ENCODE results near the gene GUK1. TPM values are rescaled to one million over a fixed set of nuclear protein-coding genes. Genes with fewer than 3 reads are reported as not detected.
A peak's percentile ranks its signal among the peaks of the same experiment; 100 is the strongest.

The GUK1 gene
- total RNA-seq, 4 donors from 2014 or later: 359 to 470 (median 422) TPM

DNA sequence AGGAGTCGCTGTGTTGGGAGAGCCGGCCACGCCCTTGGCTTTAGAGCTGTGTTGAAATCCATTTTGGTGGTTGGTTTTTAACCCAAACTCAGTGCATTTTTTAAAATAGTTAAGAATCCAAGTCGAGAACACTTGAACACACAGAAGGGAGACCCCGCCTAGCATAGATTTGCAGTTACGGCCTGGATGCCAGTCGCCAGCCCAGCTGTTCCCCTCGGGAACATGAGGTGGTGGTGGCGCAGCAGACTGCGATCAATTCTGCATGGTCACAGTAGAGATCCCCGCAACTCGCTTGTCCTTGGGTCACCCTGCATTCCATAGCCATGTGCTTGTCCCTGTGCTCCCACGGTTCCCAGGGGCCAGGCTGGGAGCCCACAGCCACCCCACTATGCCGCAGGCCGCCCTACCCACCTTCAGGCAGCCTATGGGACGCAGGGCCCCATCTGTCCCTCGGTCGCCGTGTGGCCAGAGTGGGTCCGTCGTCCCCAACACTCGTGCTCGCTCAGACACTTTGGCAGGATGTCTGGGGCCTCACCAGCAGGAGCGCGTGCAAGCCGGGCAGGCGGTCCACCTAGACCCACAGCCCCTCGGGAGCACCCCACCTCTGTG, 41.7 kb upstream of the GUK1 start:
- intact Hi-C loops (cut with DNase I; ENCODE audit: low total_unique reads): no loop called here
- DNase-seq (ENCODE audit: low spot score in 2 of 2): peak in 1 of 2 donors; percentile 59
- H3K4me3 ChIP-seq (ENCODE audit: low read depth, poor library complexity, severe bottlenecking): no peak overlapping the region
- TF ChIP-seq POLR2A (IDR thresholded peaks at IDR 0.05): no peak
- 89 to 90% methylated on average over 28 of the region's 28 CpGs for WGBS, 2 donors

- intact Hi-C loops (cut with DNase I; ENCODE audit: low total_unique reads): no loop called here
- WGBS, 2 donors: 52 to 82% methylated on average over 4 of the region's 4 CpGs
Observed at GRCh38 chr1:228099331-228099732, 40.7 kb upstream of the GUK1 start.

DNA sequence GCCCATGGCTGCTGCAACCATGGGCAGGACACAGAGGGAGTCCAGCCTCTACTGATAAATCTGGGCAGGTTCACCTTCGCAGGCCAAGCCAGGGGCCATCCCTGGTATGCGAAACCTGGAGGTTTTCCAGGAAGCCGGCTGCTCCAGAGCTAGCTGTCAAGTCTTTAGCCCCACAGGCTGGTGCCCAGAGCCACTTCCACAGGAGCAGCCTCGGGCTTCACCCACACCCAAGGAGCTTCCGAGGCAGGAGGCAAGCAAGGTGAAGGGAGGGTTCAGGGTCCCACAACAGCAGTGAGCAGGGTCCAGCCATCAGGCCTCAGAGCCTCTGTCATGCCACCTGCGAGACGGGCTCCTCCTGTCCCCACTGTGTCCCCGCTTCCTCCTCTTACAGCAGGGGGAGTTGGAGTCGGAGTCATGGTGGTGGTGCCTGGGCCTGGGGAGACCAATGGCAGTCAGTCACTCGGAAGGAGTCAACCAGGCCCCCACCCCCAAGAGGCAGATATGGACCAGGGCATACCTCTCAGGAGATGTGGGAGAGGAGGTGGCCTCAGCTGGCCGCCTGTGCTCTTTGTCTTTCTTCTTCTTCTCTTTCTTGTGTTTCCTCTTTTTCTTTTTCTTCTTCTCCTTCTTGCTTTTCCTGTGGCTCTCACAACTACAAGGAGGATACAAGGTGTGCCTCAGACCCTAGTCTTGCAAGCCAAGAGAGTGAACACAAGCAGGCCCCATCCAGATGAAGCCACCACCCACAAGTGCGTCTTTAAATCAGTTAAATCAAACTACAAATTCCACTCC, 39.1 kb upstream of the GUK1 start:
- intact Hi-C loops (cut with DNase I; ENCODE audit: low total_unique reads): no loop called here
- DNase-seq (ENCODE audit: low spot score in 2 of 2): peak; percentile 13 to 83

More at GRCh38 chr1:228099331-228099732, 40.7 kb upstream of the GUK1 start:
- DNase-seq (ENCODE audit: low spot score in 2 of 2): peak in 1 of 2 donors; percentile 82
- TF ChIP-seq, protein P1, sequence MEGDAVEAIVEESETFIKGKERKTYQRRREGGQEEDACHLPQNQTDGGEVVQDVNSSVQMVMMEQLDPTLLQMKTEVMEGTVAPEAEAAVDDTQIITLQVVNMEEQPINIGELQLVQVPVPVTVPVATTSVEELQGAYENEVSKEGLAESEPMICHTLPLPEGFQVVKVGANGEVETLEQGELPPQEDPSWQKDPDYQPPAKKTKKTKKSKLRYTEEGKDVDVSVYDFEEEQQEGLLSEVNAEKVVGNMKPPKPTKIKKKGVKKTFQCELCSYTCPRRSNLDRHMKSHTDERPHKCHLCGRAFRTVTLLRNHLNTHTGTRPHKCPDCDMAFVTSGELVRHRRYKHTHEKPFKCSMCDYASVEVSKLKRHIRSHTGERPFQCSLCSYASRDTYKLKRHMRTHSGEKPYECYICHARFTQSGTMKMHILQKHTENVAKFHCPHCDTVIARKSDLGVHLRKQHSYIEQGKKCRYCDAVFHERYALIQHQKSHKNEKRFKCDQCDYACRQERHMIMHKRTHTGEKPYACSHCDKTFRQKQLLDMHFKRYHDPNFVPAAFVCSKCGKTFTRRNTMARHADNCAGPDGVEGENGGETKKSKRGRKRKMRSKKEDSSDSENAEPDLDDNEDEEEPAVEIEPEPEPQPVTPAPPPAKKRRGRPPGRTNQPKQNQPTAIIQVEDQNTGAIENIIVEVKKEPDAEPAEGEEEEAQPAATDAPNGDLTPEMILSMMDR (IDR thresholded peaks at IDR 0.05): no peak
- TF ChIP-seq POLR2A (IDR thresholded peaks at IDR 0.05): no peak
- H3K4me3 ChIP-seq (ENCODE audit: low read depth, poor library complexity, severe bottlenecking): no peak overlapping the region

GRCh38 chr1:228101614-228101993, 38.5 kb upstream of the GUK1 start:
- DNase-seq (ENCODE audit: low spot score in 2 of 2): peak; percentile 18 to 86
- intact Hi-C loops (cut with DNase I; ENCODE audit: low total_unique reads): no loop called here
- 29 to 35% methylated on average over 15 of the region's 15 CpGs for whole genome bisulfite sequencing, 2 donors

More for the DNA sequence above, 39.1 kb upstream of the GUK1 start:
- no peak overlapping the region for H3K4me3 ChIP-seq (ENCODE audit: low read depth, poor library complexity, severe bottlenecking)
- TF ChIP-seq, protein P1 (IDR thresholded peaks at IDR 0.05): no peak
- no peak for TF ChIP-seq POLR2A (IDR thresholded peaks at IDR 0.05)
- WGBS, 2 donors: 75 to 78% methylated on average over 12 of the region's 12 CpGs

GRCh38 chr1:228101994-228102790, 37.9 kb upstream of the GUK1 start:
- DNase-seq (ENCODE audit: low spot score in 2 of 2): peak; percentile 21 to 90
- intact Hi-C loops (cut with DNase I; ENCODE audit: low total_unique reads): no loop called here
- H3K4me3 ChIP-seq (ENCODE audit: low read depth, poor library complexity, severe bottlenecking): peak overlapping the region; percentile 86
- WGBS, 2 donors: 3 to 6% methylated on average over 24 to 71 of the region's 73 CpGs
- no peak for TF ChIP-seq POLR2A (IDR thresholded peaks at IDR 0.05)
- TF ChIP-seq, protein P1 (IDR thresholded peaks at IDR 0.05): no peak

More at GRCh38 chr1:228101614-228101993, 38.5 kb upstream of the GUK1 start:
- TF ChIP-seq POLR2A (IDR thresholded peaks at IDR 0.05): no peak
- TF ChIP-seq, protein P1 (IDR thresholded peaks at IDR 0.05): no peak
- no peak overlapping the region for H3K4me3 ChIP-seq (ENCODE audit: low read depth, poor library complexity, severe bottlenecking)

All from lower leg skin (tissue), 4 donors.